ENCODE measurements around the gene MYMX.

GRCh38 chr6:44221961-44222335, 5.2 kb downstream of the MYMX start:
- TF ChIP-seq CTCF (conservative IDR thresholded peaks at IDR 0.05; ENCODE audit: low read depth, low read length) = no peak
- TF ChIP-seq EZH2 (IDR thresholded peaks at IDR 0.05; ENCODE audit: low read length, unreplicated experiment) = no peak
- TF ChIP-seq EZH2phosphoT487 (IDR thresholded peaks at IDR 0.05; ENCODE audit: borderline replicate concordance, low read length) = no peak

All from PC-3 (cell line).